Osteoblast (primary cell): ENCODE results near the gene COL9A1. TPM values are rescaled to one million over a fixed set of nuclear protein-coding genes. Genes with fewer than 3 reads are reported as not detected.

Experiments used
- DNase-seq: peaks from one replicate; pipeline ENCODE4 v3.0.0; 2011; ENCODE audit warnings: low spot score, mixed read lengths; ENCODE audit not compliant: insufficient read length; ENCODE audit errors: missing footprints
- H2AFZ ChIP-seq: 2 replicates; pipeline ENCODE4 v1.6.0; 2011; ENCODE audit warnings: mild to moderate bottlenecking, low read length
- H3K27ac ChIP-seq: 2 replicates; pipeline ENCODE4 v1.5.1; 2011; ENCODE audit warnings: mild to moderate bottlenecking, low read depth, low read length, moderate library complexity
- H3K27me3 ChIP-seq: 2 replicates; pipeline ENCODE4 v1.6.0; 2012; ENCODE audit warnings: mild to moderate bottlenecking, control low read depth, inconsistent platforms, low read length, moderate library complexity; ENCODE audit not compliant: insufficient read depth
- H3K36me3 ChIP-seq: 2 replicates; pipeline ENCODE4 v1.5.1; 2011; ENCODE audit warnings: mild to moderate bottlenecking, low read length, control low read depth, moderate library complexity; ENCODE audit not compliant: insufficient read depth
- H3K4me1 ChIP-seq: 2 replicates; pipeline ENCODE4 v1.5.1; 2011; ENCODE audit warnings: mild to moderate bottlenecking, low read length, control low read depth, moderate library complexity; ENCODE audit not compliant: insufficient read depth
- H3K4me2 ChIP-seq: 2 replicates; pipeline ENCODE4 v1.6.0; 2011; ENCODE audit warnings: mild to moderate bottlenecking, low read length; ENCODE audit not compliant: insufficient read depth
- H3K4me3 ChIP-seq: fragments of 200-600 bp; sonication (generic); 3 replicates; pipeline ENCODE4 v1.5.1; 2012; ENCODE audit warnings: mild to moderate bottlenecking, low read length, inconsistent platforms; ENCODE audit not compliant: insufficient read depth
- H3K79me2 ChIP-seq: 2 replicates; pipeline ENCODE4 v1.6.0; 2012; ENCODE audit warnings: mild to moderate bottlenecking, low read length, control low read depth, inconsistent platforms; ENCODE audit not compliant: insufficient read depth
- H3K9me3 ChIP-seq: 2 replicates; pipeline ENCODE4 v1.5.1; 2011; ENCODE audit warnings: low read depth, low read length, control low read depth
- H4K20me1 ChIP-seq: 2 replicates; pipeline ENCODE4 v1.6.0; 2012; ENCODE audit warnings: mild to moderate bottlenecking, low read length, control low read depth; ENCODE audit not compliant: insufficient read depth
- CTCF ChIP-seq: IDR thresholded peaks from 2 replicates; pipeline ENCODE4 v1.5.1; 2011; ENCODE audit warnings: mild to moderate bottlenecking, low read depth, low read length, moderate library complexity; ENCODE audit errors: extremely low read depth
- total RNA-seq: library from RNA; depleted of rRNA; stranded (reverse); fragments of >200 nt; gene quantifications from 2 replicates; pipeline ENCODE4 v1.2.3, GENCODE V29; 2012

Gene COL9A1
- total RNA-seq, 1 donor, result not detected

- TF ChIP-seq CTCF, result no peak
- DNase-seq, result no peak
- Histone ChIP-seq H3K4me3 (no peak overlapping the region), H3K36me3 (no peaks in the 10 kb centered on the region), H2AFZ (no peak overlapping the region), H3K79me2 (no peaks in the 10 kb centered on the region), H3K9me3 (no peaks in the 10 kb centered on the region), H3K27me3 (no peaks in the 10 kb centered on the region), H3K4me2 (no peak overlapping the region), H3K4me1 (no peaks in the 10 kb centered on the region), H4K20me1 (no peaks in the 10 kb centered on the region), H3K27ac (no peak overlapping the region)
Observed at GRCh38 chr6:70215460-70216108, 87.3 kb downstream of the COL9A1 start.

- DNase-seq, result no peak
- TF ChIP-seq CTCF, result no peak
Observed at GRCh38 chr6:70210462-70210861, 92.4 kb downstream of the COL9A1 start.

GRCh38 chr6:70208235-70208790 lies 94.6 kb downstream of the COL9A1 start:
- H3K27me3 ChIP-seq, result no peaks in the 10 kb centered on the region
- H3K27ac ChIP-seq, result no peak overlapping the region
- H3K79me2 ChIP-seq, result no peaks in the 10 kb centered on the region
- H4K20me1 ChIP-seq, result no peaks in the 10 kb centered on the region
- no peak for TF ChIP-seq CTCF
- no peak overlapping the region for H2AFZ ChIP-seq
- no peaks in the 10 kb centered on the region for H3K9me3 ChIP-seq
- no peak overlapping the region for H3K4me3 ChIP-seq
- H3K4me2 ChIP-seq, result no peak overlapping the region
- no peaks in the 10 kb centered on the region for H3K4me1 ChIP-seq
- DNase-seq, result no peak
- no peaks in the 10 kb centered on the region for H3K36me3 ChIP-seq

More at GRCh38 chr6:70210462-70210861, 92.4 kb downstream of the COL9A1 start:
- Histone ChIP-seq H3K79me2 (no peaks in the 10 kb centered on the region), H3K27me3 (no peaks in the 10 kb centered on the region), H2AFZ (no peak overlapping the region), H3K36me3 (no peaks in the 10 kb centered on the region), H3K4me3 (no peak overlapping the region), H3K27ac (no peak overlapping the region), H3K4me2 (no peak overlapping the region), H3K4me1 (no peaks in the 10 kb centered on the region), H4K20me1 (no peaks in the 10 kb centered on the region), H3K9me3 (no peaks in the 10 kb centered on the region)

- Histone ChIP-seq H3K27me3 (no peaks in the 10 kb centered on the region), H3K4me1 (no peaks in the 10 kb centered on the region), H3K36me3 (no peaks in the 10 kb centered on the region), H3K27ac (no peak overlapping the region), H2AFZ (no peak overlapping the region), H3K9me3 (no peaks in the 10 kb centered on the region), H4K20me1 (no peaks in the 10 kb centered on the region), H3K4me3 (no peak overlapping the region), H3K4me2 (no peak overlapping the region), H3K79me2 (no peaks in the 10 kb centered on the region)
- no peak for TF ChIP-seq CTCF
- no peak for DNase-seq
Observed at GRCh38 chr6:70198785-70199184, 104.1 kb downstream of the COL9A1 start.
